Neural cell (in vitro differentiated cells): ENCODE results near the gene SOAT2.

Source experiments
- EP300 ChIP-seq: fragments of 450-650 bp; conservative IDR thresholded peaks from 2 replicates; pipeline ENCODE4 v1.6.1; 2014; ENCODE audit warnings: antibody characterized with exemption, mild to moderate bottlenecking, moderate library complexity; ENCODE audit not compliant: poor library complexity, severe bottlenecking
- EZH2 ChIP-seq: fragments of 200-600, 300-800 bp; shearing (Covaris generic), sonication (generic); IDR thresholded peaks from 2 replicates; pipeline ENCODE4 v1.6.1; 2014; ENCODE audit warnings: antibody characterized with exemption, low read length, borderline replicate concordance, mild to moderate bottlenecking; ENCODE audit not compliant: insufficient read depth, poor library complexity, severe bottlenecking
- RAD21 ChIP-seq: fragments of 450-650 bp; conservative IDR thresholded peaks from 2 replicates; pipeline ENCODE4 v1.6.1; 2014; ENCODE audit warnings: antibody characterized with exemption, mild to moderate bottlenecking, moderate library complexity
- SMC3 ChIP-seq: fragments of 450-650 bp; conservative IDR thresholded peaks from 2 replicates; pipeline ENCODE4 v1.6.1; 2014; ENCODE audit warnings: antibody characterized with exemption, mild to moderate bottlenecking, moderate library complexity; ENCODE audit not compliant: poor library complexity
- TAF1 ChIP-seq: IDR thresholded peaks from 2 replicates; pipeline ENCODE4 v1.6.1; 2012; ENCODE audit warnings: low read depth
- TF ChIP-seq, protein P1 (sequence below): fragments of 450-650 bp; IDR thresholded peaks from 2 replicates; pipeline ENCODE4 v1.5.1; 2014; ENCODE audit warnings: antibody characterized with exemption, mild to moderate bottlenecking, moderate library complexity; ENCODE audit not compliant: poor library complexity, severe bottlenecking

DNA sequence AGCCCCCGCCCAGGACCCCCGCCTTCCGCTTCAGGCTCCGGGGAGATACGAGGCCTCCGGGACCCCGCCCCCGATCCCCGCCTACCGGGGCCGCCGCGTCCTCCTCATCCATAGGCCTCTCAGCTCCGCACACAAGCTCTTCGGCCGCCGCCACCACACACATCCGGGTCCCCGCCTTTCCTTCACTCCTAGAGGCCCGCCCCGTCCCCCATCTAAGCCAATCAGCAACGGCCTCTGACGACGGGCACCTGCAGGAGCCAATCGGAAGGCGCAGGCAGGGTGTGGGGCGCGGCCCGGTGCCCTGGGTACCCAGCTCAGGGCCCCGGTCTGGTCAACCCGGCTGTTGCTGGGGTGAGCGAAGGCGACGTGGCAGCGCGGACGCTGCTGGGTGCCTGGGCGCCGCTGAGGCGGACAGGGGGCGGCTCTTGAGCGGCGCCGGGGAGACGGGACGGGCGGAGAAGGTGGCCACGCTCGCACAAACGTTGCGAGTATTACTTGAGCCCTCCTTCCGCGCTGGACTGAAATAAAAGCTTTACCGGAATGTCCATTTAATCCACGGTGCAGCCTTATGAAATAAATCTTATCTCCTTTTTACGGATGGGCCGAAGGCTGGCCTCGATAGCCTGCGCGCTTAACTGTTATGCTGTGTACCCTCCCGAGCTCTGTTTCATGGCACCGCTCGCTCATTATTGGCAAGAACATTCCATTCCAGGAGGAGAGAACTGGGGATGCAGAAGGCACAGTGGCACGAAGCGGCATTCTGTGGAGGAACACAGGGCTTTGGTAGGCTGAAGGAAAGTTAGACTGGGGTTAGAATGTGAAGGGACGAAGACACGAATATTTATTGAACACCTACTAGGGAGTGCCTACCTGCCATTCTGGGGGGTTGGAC is 23.8 kb upstream of the SOAT2 start, which contains the start of gene SPRYD3:
- TF ChIP-seq, protein P1, sequence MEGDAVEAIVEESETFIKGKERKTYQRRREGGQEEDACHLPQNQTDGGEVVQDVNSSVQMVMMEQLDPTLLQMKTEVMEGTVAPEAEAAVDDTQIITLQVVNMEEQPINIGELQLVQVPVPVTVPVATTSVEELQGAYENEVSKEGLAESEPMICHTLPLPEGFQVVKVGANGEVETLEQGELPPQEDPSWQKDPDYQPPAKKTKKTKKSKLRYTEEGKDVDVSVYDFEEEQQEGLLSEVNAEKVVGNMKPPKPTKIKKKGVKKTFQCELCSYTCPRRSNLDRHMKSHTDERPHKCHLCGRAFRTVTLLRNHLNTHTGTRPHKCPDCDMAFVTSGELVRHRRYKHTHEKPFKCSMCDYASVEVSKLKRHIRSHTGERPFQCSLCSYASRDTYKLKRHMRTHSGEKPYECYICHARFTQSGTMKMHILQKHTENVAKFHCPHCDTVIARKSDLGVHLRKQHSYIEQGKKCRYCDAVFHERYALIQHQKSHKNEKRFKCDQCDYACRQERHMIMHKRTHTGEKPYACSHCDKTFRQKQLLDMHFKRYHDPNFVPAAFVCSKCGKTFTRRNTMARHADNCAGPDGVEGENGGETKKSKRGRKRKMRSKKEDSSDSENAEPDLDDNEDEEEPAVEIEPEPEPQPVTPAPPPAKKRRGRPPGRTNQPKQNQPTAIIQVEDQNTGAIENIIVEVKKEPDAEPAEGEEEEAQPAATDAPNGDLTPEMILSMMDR: peak; percentile 15
- TF ChIP-seq SMC3: peak; percentile 37
- TF ChIP-seq EP300: no peak
- peak; percentile 61 for TF ChIP-seq TAF1
- TF ChIP-seq RAD21: no peak
- no peak for TF ChIP-seq EZH2
